Fibroblast of skin of left biceps (primary cell): Measurements from ENCODE around the gene HIVEP3.

Experiments used
- DNase-seq, 2 experiments: peaks; one replicate each; pipeline ENCODE4 v3.0.0-alpha.2; 2013; ENCODE audit warnings: low read depth in 2 of 2

HIVEP3 gene

DNA sequence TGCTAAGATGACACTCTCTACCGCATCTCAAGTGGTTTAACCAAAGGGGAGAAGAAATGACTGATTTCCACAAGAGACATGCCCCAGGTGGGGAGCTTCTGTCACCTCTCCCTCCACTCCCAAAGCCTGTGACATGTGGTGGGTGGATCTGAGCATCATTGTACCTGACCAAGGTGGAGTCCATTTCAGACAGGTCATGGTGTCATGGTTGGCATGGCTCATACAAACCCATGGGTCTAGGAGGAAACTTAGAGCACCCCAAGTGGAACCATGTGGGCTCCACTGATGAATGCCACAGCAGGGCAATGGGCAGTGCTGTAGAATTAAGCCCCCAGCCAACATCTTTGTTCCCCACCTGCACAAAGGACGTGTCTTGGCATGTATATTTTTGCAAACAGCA is 302.7 kb downstream of the HIVEP3 start:
- no peak for DNase-seq

DNA sequence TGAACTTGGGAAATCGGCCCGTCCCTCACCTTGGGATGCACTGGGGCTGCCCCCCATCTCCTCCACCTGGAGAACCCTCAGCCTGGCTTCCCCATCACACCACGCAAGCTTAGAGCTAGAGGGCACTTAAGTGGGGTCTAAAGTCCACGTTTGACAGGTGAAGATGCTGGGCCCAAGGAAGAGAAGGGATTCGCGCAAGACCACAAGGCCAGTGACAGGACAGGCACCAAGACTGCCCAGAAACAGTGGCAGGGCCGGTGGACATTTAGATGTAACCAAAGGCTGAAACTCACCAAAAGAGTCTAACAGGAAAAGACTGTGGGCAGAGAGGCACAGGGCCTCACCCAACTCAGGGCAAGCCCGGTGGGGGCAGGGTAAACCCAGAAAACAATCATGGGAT is 303.4 kb downstream of the HIVEP3 start:
- no peak for DNase-seq

GRCh38 chr1:41614818-41615217 is 303.9 kb downstream of the HIVEP3 start:
- DNase-seq = no peak

DNA sequence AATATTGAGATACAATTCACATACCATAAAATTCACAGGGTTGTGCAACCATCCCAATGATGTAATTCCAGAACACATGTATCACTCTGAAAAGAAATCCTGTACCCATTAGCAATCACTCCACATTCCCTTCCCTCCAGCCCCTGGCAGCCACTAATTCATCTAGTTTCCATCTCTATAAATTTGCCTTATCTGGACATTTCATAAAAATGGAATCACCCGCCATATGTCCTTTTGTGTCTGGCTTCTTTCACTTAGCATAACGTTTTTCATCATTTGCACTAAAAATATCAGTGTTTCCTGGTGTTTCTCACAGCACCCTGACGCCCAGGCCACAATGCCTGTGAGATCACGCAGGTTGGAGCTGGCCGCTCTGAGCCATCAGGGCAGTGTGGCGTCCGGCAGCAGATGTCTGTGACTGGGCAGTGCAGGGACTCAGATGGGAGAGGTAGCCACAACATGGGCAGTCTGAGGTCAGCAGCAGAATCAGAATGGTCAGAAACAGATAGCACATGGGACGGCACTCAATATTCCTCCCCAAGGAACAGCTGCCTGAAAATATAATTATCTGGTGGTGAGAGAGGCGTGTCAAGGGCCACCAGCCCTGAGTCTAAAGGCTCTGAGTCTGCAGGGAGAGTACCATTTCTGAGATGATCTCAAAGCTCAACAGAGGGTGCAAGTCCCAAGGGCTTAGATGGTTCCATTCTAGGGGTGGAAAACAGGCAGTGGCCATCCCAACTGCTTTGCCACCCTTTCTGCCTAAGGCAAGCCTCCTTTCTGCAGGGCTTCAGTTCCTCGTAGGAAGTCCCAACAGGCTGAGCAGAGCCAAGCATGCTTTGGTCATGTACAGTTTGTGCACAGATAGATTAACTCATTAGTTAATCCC is 304.8 kb downstream of the HIVEP3 start:
- peak; percentile 82 to 85 for DNase-seq

DNA sequence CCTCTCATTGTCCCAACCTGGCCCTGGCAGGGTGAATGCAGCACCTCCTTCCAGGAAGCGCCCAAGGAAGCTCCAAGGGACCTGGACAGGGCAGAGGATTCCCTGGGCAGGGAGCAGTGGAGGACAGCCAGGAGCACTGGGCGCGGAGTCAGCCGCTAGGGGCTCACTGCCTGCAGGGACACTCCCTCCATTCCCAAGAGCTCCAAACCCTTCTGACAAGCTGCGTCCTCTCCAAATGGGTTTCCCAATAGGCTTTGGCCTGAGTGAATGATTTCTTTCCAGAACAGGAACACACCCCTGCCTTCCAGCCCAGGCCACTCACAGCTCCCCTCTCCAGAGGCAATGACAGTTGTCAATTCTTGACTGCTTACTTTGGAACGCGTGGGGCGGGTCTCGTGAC is 305.8 kb downstream of the HIVEP3 start:
- no peak for DNase-seq

- DNase-seq = no peak
Observed at GRCh38 chr1:41611932-41612450, 306.7 kb downstream of the HIVEP3 start.

DNA sequence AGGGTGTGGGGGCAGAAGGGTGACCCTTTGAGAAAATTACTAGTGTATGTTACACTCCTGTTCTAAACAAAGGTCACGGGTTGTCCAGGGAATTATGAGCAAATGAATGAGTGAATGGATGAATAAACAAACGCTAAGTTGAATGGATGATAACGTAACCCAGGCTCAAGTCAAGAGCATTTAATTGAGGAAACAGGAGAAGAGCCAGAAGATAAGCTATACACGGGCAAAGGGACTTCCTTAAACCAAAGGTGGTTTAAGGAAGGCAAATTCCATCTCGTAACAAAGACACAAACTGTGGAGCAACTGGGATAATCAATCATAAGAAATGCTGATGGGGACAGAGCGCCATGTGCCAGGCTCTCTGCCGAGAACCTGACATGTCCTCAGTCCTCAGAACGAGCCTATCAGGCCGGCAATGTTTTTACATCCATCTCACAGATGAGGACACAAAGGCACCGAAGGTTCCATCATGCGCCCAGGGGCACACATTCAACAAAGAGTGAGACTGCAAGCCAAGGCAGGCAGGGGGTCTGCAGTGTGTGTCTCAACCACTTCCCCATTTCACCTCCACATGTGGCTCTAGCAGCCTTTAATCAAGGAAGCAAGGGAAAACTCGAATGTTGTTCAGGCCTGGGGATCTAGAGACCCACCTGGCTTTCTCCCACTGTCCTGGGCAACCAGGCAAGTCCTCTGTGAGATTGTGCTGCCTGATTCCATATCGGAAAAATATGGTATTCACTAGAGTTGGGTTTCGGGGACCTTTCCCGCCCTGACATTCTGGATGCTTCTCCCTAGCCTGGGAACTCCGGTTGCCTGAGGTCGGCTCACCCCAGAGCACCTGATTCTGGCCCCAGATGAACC is 307.4 kb downstream of the HIVEP3 start:
- no peak for DNase-seq

- DNase-seq = no peak
Observed at GRCh38 chr1:41610361-41610760, 308.4 kb downstream of the HIVEP3 start.

DNA sequence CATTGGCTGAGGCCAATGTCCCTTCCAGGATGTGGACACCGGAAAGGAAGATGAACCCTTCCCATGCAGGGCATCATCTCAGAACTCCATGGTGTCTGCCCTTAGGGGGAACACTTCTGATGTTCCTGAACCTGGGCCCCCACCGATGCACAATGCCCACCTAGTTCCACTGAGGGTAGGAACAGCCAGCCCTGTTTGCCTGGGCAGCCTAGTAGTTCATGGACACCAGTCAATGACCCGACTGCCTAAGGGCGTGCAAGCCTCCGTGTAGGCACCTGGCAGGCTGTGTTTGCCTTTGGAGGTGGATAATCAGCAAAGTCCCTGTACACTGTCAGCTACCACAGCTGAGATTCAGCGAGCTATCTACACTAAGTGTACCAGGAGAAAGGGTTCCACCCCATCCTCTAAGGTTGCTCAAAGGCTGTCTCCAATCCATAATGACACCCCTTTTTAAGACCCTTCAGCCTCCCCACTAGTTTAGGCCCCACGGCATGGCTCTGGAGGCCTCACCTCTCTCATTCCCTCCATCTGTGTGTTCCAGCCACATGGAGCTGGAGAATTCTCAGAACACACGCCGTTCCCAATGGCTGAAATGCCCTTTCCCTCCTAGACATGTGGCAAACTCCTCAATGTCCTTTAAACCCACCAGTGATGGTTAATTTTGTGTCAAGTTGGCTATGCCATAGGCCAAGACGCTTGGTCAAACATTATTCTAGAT is 309.4 kb downstream of the HIVEP3 start:
- DNase-seq = no peak

- peak; percentile 57 to 63 for DNase-seq
Observed at GRCh38 chr1:41608211-41608610, 310.5 kb downstream of the HIVEP3 start.

GRCh38 chr1:41607808-41608207 is 310.9 kb downstream of the HIVEP3 start:
- no peak for DNase-seq

DNA sequence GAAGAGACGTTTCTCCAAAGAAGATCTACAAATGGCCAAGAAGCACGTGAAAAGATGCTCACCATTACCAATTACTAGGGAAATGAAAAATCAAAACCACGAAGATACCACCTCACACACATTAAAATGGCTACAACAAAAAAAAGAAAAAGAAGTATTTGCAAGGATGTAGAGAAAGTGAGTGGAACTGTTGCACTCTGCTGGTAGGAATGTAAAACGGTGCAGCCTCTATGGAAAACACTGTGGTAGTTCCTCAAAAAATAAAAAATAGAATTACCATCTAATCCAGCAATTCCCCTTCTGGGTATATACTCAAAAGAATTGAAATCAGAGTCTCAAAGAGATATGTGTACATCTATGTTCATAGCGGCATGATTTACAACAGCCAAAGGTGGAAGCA is 318.8 kb downstream of the HIVEP3 start:
- DNase-seq = no peak

GRCh38 chr1:41598325-41598724 is 320.4 kb downstream of the HIVEP3 start:
- no peak for DNase-seq

GRCh38 chr1:41592451-41593125 is 326.1 kb downstream of the HIVEP3 start:
- DNase-seq = no peak

- DNase-seq = no peak
Observed at GRCh38 chr1:41591891-41592290, 326.8 kb downstream of the HIVEP3 start.

DNA sequence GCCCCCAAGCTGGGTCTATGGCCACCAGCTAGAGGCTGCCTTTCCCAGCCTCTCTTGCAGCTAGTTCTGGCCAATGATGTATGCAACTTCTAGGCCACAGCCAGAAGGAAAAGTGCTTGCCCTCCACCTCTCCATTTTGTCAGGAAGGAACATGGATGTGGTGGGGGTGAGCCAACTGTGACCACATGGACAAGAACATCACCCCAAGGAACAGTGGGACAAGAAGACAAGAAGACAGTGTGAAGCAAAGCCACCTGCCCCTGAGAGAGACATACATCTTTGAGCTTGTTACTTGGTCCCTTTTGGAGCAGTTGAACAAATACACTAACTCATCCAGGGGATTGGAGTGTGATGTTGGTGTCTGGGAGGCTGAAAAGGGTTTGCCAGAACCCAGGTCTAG is 328.4 kb downstream of the HIVEP3 start:
- no peak for DNase-seq

DNA sequence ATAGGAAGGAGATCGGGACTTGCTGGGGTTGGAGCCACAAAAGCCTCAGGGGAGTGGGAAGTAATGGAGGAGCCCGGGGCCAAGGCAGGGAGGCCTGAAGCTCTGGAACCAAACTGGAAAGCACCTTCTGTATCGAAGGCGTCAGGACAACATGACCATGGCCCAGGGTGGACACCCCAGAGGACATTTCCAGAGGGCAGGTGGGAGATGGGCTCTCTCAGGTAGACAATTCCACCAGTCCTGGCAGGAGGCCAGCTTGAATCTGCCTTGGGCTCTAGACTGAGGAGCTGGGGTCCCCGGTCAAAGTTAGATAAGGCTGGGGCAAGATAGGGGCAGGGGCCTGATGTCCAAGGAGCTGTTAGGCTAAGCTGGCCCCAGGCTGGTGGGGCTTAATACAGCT is 329.3 kb downstream of the HIVEP3 start:
- no peak for DNase-seq

GRCh38 chr1:41588334-41588875 is 330.3 kb downstream of the HIVEP3 start:
- DNase-seq = no peak

DNA sequence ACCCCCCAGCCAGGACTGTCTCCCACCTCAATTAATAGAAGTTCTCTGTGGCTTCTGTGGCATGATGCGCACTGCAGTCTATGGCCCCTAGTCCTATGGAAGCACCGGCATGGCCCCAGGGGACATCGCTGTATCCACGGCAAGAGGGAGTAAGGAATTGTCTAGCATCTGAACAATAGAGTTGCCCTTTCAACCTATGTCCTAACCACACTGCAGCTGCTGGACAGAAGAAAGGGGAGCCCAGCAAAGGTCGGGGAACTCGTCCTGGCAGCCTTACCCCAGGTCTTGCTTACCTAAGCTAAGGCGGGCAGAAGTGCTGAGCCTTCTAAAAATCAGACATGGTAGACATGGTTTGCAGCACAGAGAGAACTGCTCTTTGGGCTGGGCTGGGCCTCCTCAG is 330.9 kb downstream of the HIVEP3 start:
- DNase-seq = no peak

DNA sequence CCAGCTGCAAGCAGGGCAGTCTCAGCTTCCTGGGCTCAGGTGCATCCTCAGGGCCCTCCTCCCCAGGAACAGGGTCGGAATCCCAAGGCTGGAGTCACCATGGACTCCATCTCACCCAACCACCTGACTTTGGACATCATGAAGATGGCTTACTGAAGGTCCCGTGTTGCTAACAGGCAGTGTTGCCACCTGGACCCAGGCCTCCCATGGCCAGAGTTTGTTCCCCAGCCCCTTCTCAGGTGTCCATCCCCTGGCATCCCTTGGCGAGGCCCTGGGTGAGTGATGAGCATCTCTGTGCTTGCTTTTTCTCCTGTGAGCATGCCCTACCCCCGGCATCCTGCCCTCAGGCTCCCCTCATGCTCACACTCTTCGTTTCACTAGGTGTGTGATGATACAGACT is 332.5 kb downstream of the HIVEP3 start:
- no peak for DNase-seq
